ENCODE measurements around the gene RTL10. TPM values are rescaled to one million over a fixed set of nuclear protein-coding genes. Genes with fewer than 3 reads are reported as not detected.

Gene RTL10
- polyA plus RNA-seq, 1 donor from 2014 or later: 11.7 TPM

DNA sequence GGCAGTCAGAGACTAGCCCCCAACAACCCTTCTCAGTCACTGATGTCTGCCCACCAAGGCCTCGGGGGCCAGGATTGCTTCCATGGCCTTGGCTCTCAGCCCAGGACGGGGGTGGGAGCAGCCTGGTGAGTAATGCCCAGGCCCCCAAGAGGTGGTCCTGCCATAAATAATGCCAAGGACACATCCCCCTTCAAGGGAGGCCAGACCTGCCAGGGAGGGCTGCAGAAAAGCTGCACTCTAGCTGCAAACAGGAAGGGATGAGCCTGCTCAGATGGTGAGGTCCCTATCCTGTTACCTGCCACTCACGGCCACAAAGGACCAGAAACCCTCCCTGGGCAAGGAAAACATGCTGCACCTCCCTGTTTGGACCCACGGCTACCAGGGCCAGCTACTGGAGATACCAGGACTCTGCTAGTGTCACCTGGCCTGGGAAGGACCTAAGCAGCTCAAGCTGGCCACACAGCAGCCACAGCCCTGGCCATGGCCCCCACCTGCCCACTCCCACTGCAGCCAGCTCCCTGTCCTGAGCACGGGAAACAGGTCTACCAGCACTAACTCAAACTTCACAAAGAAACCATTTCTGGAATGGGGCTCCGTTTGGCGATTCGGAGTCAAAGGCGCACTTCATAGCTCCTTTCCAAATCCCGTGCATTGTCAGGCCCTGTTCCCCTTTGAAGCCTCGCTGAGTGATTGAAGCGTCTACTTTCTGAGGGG, 12.1 kb downstream of the RTL10 start:
- no peaks in the 10 kb centered on the region for H4K20me1 ChIP-seq (ENCODE audit: insufficient read depth)
- no peak overlapping the region for H3K4me2 ChIP-seq (ENCODE audit: low read length)
- H3F3A ChIP-seq (ENCODE audit: insufficient read depth, low read length, poor library complexity, severe bottlenecking): no peaks in the 10 kb centered on the region
- no peak overlapping the region for H3K27ac ChIP-seq (ENCODE audit: low read length)
- no peak overlapping the region for H3K9ac ChIP-seq (ENCODE audit: low read length)
- no peaks in the 10 kb centered on the region for H3K9me2 ChIP-seq (ENCODE audit: insufficient read depth, low read length)
- no peak overlapping the region for H3K4me3 ChIP-seq (ENCODE audit: low read length)
- H3K9me3 ChIP-seq (ENCODE audit: low read length): no peaks in the 10 kb centered on the region
- H2AFZ ChIP-seq (ENCODE audit: low read depth, low read length): no peak overlapping the region
- H3K27me3 ChIP-seq (ENCODE audit: insufficient read depth, low read depth, low read length): no peaks in the 10 kb centered on the region
- H3K79me2 ChIP-seq (replicated peaks; ENCODE audit: insufficient read depth, low read length): no peaks in the 10 kb centered on the region
- TF ChIP-seq TAF1 (IDR thresholded peaks at IDR 0.05; ENCODE audit: low read depth): no peak
- TF ChIP-seq, protein P1, sequence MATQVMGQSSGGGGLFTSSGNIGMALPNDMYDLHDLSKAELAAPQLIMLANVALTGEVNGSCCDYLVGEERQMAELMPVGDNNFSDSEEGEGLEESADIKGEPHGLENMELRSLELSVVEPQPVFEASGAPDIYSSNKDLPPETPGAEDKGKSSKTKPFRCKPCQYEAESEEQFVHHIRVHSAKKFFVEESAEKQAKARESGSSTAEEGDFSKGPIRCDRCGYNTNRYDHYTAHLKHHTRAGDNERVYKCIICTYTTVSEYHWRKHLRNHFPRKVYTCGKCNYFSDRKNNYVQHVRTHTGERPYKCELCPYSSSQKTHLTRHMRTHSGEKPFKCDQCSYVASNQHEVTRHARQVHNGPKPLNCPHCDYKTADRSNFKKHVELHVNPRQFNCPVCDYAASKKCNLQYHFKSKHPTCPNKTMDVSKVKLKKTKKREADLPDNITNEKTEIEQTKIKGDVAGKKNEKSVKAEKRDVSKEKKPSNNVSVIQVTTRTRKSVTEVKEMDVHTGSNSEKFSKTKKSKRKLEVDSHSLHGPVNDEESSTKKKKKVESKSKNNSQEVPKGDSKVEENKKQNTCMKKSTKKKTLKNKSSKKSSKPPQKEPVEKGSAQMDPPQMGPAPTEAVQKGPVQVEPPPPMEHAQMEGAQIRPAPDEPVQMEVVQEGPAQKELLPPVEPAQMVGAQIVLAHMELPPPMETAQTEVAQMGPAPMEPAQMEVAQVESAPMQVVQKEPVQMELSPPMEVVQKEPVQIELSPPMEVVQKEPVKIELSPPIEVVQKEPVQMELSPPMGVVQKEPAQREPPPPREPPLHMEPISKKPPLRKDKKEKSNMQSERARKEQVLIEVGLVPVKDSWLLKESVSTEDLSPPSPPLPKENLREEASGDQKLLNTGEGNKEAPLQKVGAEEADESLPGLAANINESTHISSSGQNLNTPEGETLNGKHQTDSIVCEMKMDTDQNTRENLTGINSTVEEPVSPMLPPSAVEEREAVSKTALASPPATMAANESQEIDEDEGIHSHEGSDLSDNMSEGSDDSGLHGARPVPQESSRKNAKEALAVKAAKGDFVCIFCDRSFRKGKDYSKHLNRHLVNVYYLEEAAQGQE (IDR thresholded peaks at IDR 0.05; ENCODE audit: borderline replicate concordance): no peak
- no peak for TF ChIP-seq MXI1 (conservative IDR thresholded peaks at IDR 0.05; ENCODE audit: poor library complexity, severe bottlenecking)
- TF ChIP-seq CTCF (IDR thresholded peaks at IDR 0.05; ENCODE audit: poor library complexity, severe bottlenecking): no peak
- TF ChIP-seq EP300 (conservative IDR thresholded peaks at IDR 0.05; ENCODE audit: poor library complexity, severe bottlenecking): no peak
- H3K36me3 ChIP-seq (ENCODE audit: insufficient read depth, low read length): no peaks in the 10 kb centered on the region

DNA sequence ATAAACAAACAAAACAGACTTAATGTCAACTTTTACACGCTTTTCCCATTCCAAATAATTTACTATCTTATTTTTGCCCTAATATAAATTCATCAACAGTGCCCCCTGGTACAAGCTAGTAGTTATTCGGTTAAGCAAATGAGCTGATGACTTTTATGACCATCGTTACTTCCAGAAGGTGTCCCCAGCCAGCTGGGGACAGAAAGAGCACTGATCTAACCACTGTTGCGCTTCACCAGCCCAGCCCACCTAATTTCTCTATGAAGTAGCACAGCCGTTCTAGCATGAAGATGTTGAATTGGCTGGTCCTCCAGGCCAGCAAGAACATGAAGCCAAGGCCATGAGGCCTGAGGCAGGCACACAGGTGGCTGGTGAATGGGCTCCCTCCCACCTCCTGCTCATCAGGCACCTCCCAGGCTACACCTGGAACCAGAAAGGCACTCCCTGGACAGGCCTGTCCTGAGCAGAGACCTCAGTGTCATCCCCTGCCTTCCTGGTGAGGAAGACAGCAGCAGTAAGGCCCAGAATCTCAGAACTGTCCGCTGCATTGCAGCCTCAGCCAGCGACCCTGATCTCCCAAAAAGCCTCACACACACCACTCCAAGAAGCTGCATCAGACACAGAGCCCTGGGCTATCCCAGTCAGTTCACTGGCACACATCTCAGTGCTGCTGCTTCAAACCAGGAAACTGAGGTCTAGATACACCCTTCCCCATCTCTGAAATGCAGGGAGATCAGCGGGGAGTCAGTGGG, 12.9 kb downstream of the RTL10 start:
- no peaks in the 10 kb centered on the region for H3K9me2 ChIP-seq (ENCODE audit: insufficient read depth, low read length)
- no peaks in the 10 kb centered on the region for H3F3A ChIP-seq (ENCODE audit: insufficient read depth, low read length, poor library complexity, severe bottlenecking)
- no peaks in the 10 kb centered on the region for H3K79me2 ChIP-seq (replicated peaks; ENCODE audit: insufficient read depth, low read length)
- H3K4me2 ChIP-seq (ENCODE audit: low read length): no peak overlapping the region
- no peak overlapping the region for H2AFZ ChIP-seq (ENCODE audit: low read depth, low read length)
- H3K9me3 ChIP-seq (ENCODE audit: low read length): no peaks in the 10 kb centered on the region
- H3K27me3 ChIP-seq (ENCODE audit: insufficient read depth, low read depth, low read length): no peaks in the 10 kb centered on the region
- TF ChIP-seq, protein P1 (IDR thresholded peaks at IDR 0.05; ENCODE audit: borderline replicate concordance): no peak
- TF ChIP-seq EP300 (conservative IDR thresholded peaks at IDR 0.05; ENCODE audit: poor library complexity, severe bottlenecking) (no peak), TAF1 (IDR thresholded peaks at IDR 0.05; ENCODE audit: low read depth) (no peak), EZH2 (IDR thresholded peaks at IDR 0.05; ENCODE audit: borderline replicate concordance, insufficient read depth, low read length, poor library complexity, severe bottlenecking) (no peak), SMC3 (conservative IDR thresholded peaks at IDR 0.05; ENCODE audit: poor library complexity) (no peak), MXI1 (conservative IDR thresholded peaks at IDR 0.05; ENCODE audit: poor library complexity, severe bottlenecking) (no peak), CTCF (IDR thresholded peaks at IDR 0.05; ENCODE audit: poor library complexity, severe bottlenecking) (no peak), RAD21 (conservative IDR thresholded peaks at IDR 0.05) (no peak), POLR2AphosphoS5 (IDR thresholded peaks at IDR 0.05) (no peak)
- H3K27ac ChIP-seq (ENCODE audit: low read length): no peak overlapping the region
- H3K36me3 ChIP-seq (ENCODE audit: insufficient read depth, low read length): no peaks in the 10 kb centered on the region
- H3K9ac ChIP-seq (ENCODE audit: low read length): no peak overlapping the region
- H3K4me3 ChIP-seq (ENCODE audit: low read length): no peak overlapping the region
- no peaks in the 10 kb centered on the region for H4K20me1 ChIP-seq (ENCODE audit: insufficient read depth)
